H9 (cell line): ENCODE results near the gene ARHGAP27. TPM values are rescaled to one million over a fixed set of nuclear protein-coding genes. Genes with fewer than 3 reads are reported as not detected.
A peak's percentile ranks its signal among the peaks of the same experiment; 100 is the strongest.

ENCODE experiments used
- DNase-seq: peaks from one replicate; pipeline ENCODE4 v3.0.0-alpha.2; 2017
- H2AFZ ChIP-seq: one replicate; pipeline ENCODE4 v1.6.1; 2013; ENCODE audit warnings: mild to moderate bottlenecking, low read length, control low read depth, moderate library complexity
- H2AK5ac ChIP-seq: 2 replicates; pipeline ENCODE4 v1.6.1; 2013; ENCODE audit warnings: low read length, control low read depth, mixed read lengths; ENCODE audit not compliant: insufficient read length
- H2BK120ac ChIP-seq: one replicate; pipeline ENCODE4 v1.6.1; 2013; ENCODE audit warnings: low read depth, mild to moderate bottlenecking, low read length, control low read depth, inconsistent platforms; ENCODE audit not compliant: poor library complexity, severe bottlenecking
- H2BK12ac ChIP-seq: 2 replicates; pipeline ENCODE4 v1.6.1; 2013; ENCODE audit warnings: low read length, control low read depth, mixed read lengths, low read depth; ENCODE audit not compliant: insufficient read length
- H2BK15ac ChIP-seq: 2 replicates; pipeline ENCODE4 v1.6.1; 2013; ENCODE audit warnings: low read depth, low read length, control low read depth
- H2BK20ac ChIP-seq: one replicate; pipeline ENCODE4 v1.6.1; 2013; ENCODE audit warnings: low read depth, mild to moderate bottlenecking, low read length, control low read depth, inconsistent platforms; ENCODE audit not compliant: poor library complexity, severe bottlenecking
- H2BK5ac ChIP-seq: 2 replicates; pipeline ENCODE4 v1.6.1; 2013; ENCODE audit warnings: low read length, control low read depth, mixed read lengths; ENCODE audit not compliant: insufficient read length
- H3K14ac ChIP-seq: 2 replicates; pipeline ENCODE4 v1.6.1; 2013; ENCODE audit warnings: low read length, control low read depth; ENCODE audit not compliant: insufficient read depth
- H3K18ac ChIP-seq: 2 replicates; pipeline ENCODE4 v1.6.1; 2013; ENCODE audit warnings: low read depth, mild to moderate bottlenecking, mixed read lengths, low read length, control low read depth; ENCODE audit not compliant: insufficient read length
- H3K23ac ChIP-seq: 2 replicates; pipeline ENCODE4 v1.6.1; 2013; ENCODE audit warnings: low read length, control low read depth, mixed read lengths, low read depth; ENCODE audit not compliant: insufficient read length
- H3K23me2 ChIP-seq: 2 replicates; pipeline ENCODE4 v1.6.1; 2013; ENCODE audit warnings: low read depth, mild to moderate bottlenecking, mixed read lengths, low read length, control low read depth; ENCODE audit not compliant: insufficient read length, poor library complexity, severe bottlenecking
- H3K27ac ChIP-seq: 2 replicates; pipeline ENCODE4 v1.5.1; 2013; ENCODE audit warnings: low read length, control low read depth, mixed read lengths, low read depth; ENCODE audit not compliant: insufficient read length
- H3K27me3 ChIP-seq: 2 replicates; pipeline ENCODE4 v1.6.1; 2013; ENCODE audit warnings: low read length, control low read depth, inconsistent platforms; ENCODE audit not compliant: insufficient read depth
- H3K4ac ChIP-seq: 2 replicates; pipeline ENCODE4 v1.6.1; 2013; ENCODE audit warnings: low read depth, mild to moderate bottlenecking, control low read depth, inconsistent platforms, low read length, moderate library complexity
- H3K4me1 ChIP-seq: 2 replicates; pipeline ENCODE4 v1.6.1; 2013; ENCODE audit warnings: low read length, control low read depth, inconsistent platforms; ENCODE audit not compliant: insufficient read depth
- H3K4me2 ChIP-seq: 2 replicates; pipeline ENCODE4 v1.6.1; 2013; ENCODE audit warnings: low read length, control low read depth, mixed read lengths; ENCODE audit not compliant: insufficient read length, insufficient read depth
- H3K56ac ChIP-seq: 2 replicates; pipeline ENCODE4 v1.6.1; 2013; ENCODE audit warnings: low read depth, mild to moderate bottlenecking, mixed read lengths, low read length, control low read depth; ENCODE audit not compliant: insufficient read length
- H3K79me1 ChIP-seq: 2 replicates; pipeline ENCODE4 v1.6.1; 2013; ENCODE audit warnings: low read depth, mild to moderate bottlenecking, moderate library complexity, low read length, control low read depth, inconsistent platforms; ENCODE audit not compliant: insufficient read depth, poor library complexity, severe bottlenecking
- H3K79me2 ChIP-seq: 2 replicates; pipeline ENCODE4 v1.6.1; 2013; ENCODE audit warnings: low read length, control low read depth, inconsistent platforms; ENCODE audit not compliant: insufficient read depth
- H3K9ac ChIP-seq: 2 replicates; pipeline ENCODE4 v1.6.1; 2013; ENCODE audit warnings: low read length, control low read depth, mixed read lengths; ENCODE audit not compliant: insufficient read length; ENCODE audit errors: extremely low read depth
- H3K9me3 ChIP-seq: one replicate; pipeline ENCODE4 v1.6.1; 2013; ENCODE audit warnings: low read depth, low read length, inconsistent platforms; ENCODE audit not compliant: control insufficient read depth
- H3T11ph ChIP-seq: one replicate; pipeline ENCODE4 v1.6.1; 2013; ENCODE audit warnings: mild to moderate bottlenecking, low read length, control low read depth, inconsistent platforms
- H4K20me1 ChIP-seq: one replicate; pipeline ENCODE4 v1.6.1; 2013; ENCODE audit not compliant: control insufficient read depth, insufficient read length, insufficient read depth
- H4K5ac ChIP-seq: 2 replicates; pipeline ENCODE4 v1.6.1; 2013; ENCODE audit warnings: low read depth, mild to moderate bottlenecking, mixed read lengths, low read length, control low read depth; ENCODE audit not compliant: insufficient read length
- H4K8ac ChIP-seq: replicated peaks from 2 replicates; pipeline ENCODE4 v1.6.1; 2013; ENCODE audit warnings: low read length, control low read depth, mixed read lengths, low read depth; ENCODE audit not compliant: insufficient read length
- H4K91ac ChIP-seq: 2 replicates; pipeline ENCODE4 v1.6.1; 2013; ENCODE audit warnings: low read depth, mild to moderate bottlenecking, moderate library complexity, mixed read lengths, low read length, control low read depth; ENCODE audit not compliant: insufficient read length
- H3K27ac Mint-ChIP-seq, 3 experiments: 2 replicates in 2 of 3; 3 replicates in 1 of 3; pipeline ENCODE4 v1.8.0; 2020 to 2021; ENCODE audit warnings: mixed read lengths in 3 of 3, mild to moderate bottlenecking in 1 of 3, moderate library complexity in 1 of 3
- H3K27me3 Mint-ChIP-seq: 2 replicates; pipeline ENCODE4 v1.8.0; 2021; ENCODE audit warnings: low read depth, mild to moderate bottlenecking, moderate library complexity, mixed read lengths
- H3K36me3 Mint-ChIP-seq, 3 experiments: 2 replicates in 2 of 3; 3 replicates in 1 of 3; pipeline ENCODE4 v1.8.0; 2020 to 2021; ENCODE audit warnings: low read depth in 3 of 3, mixed read lengths in 3 of 3; ENCODE audit not compliant: insufficient read depth in 1 of 3
- H3K4me1 Mint-ChIP-seq, 2 experiments: 2 replicates each; pipeline ENCODE4 v1.8.0; 2020; ENCODE audit warnings: mixed read lengths in 2 of 2
- H3K4me3 Mint-ChIP-seq, 2 experiments: 2 replicates in 1 of 2; 3 replicates in 1 of 2; pipeline ENCODE4 v1.8.0; 2020 to 2021; ENCODE audit warnings: mild to moderate bottlenecking in 2 of 2, mixed read lengths in 2 of 2, moderate library complexity in 1 of 2
- H3K9me3 Mint-ChIP-seq, 2 experiments: 2 replicates in 1 of 2; 3 replicates in 1 of 2; pipeline ENCODE4 v1.8.0; 2020; ENCODE audit warnings: mild to moderate bottlenecking in 2 of 2, mixed read lengths in 2 of 2, moderate library complexity in 1 of 2
- WGBS: extraction: QIAGEN DNeasy Blood & Tissue Kit; methylation state at CpG from one replicate; pipeline ENCODE4 v1.1.7; 2013; ENCODE audit warnings: missing lambda C conversion rate, low lambda C conversion rate, mixed read lengths; ENCODE audit not compliant: insufficient read length; ENCODE audit errors: extremely low coverage; 5-methylcytosine and 5-hydroxymethylcytosine counted together
- total RNA-seq: library from RNA; stranded (reverse); gene quantifications from 2 replicates; pipeline ENCODE4 v1.2.1, GENCODE V29; 2021
- TF ChIP-seq, protein P1 (sequence below): fragments of 200-600 bp; sonication (generic); conservative IDR thresholded peaks from 3 replicates; pipeline ENCODE4 v1.8.0; 2021; ENCODE audit warnings: antibody characterized with exemption, mild to moderate bottlenecking

The ARHGAP27 gene
- total RNA-seq, 1 experiment from 2014 or later: 9.9 TPM

DNA sequence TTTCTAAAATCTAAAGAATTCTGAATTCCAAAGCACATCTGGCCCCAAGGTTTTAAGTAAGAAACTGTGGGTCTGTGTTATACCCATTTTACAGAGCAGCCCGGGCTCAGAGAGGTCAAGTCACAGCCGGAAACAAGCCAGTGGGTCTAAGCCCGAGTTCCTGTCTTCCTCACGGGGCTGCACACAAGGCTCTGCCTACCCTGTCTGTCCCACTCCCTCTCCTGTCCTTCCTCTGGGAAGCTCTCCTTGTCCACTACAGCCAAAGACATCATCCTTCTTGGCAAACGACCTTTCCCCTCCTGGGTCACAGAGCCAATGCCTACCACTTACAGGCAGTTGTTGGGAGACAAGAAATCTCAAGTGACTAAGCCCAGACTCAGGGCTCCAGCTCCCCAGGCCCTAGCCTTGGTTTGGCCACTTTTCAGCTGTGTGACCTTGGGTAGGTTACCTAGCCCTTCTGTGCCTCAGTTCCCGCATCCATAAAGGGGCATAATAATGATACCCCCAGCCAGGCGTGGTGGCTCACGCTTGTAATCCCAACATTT, 60.3 kb downstream of the ARHGAP27 start:
- no peak overlapping the region for H2BK20ac ChIP-seq
- H2BK5ac ChIP-seq: no peak overlapping the region
- peak overlapping the region; percentile 1 for H2BK12ac ChIP-seq
- no peak overlapping the region for H2AK5ac ChIP-seq
- WGBS: no CpG with 5 or more reads among the region's 8 CpGs
- Mint-ChIP-seq H3K27me3 (no peaks in the 10 kb centered on the region; the same call in 1 of the 2 replicates), H3K4me3 (peak overlapping the region; percentile 13 to 68; a peak in 2 of 5 replicates), H3K4me1 (peaks cover 40 to 46% of the 10 kb centered on the region in 2 experiments), H3K27ac (peak overlapping the region; percentile 84 to 99 (median 98); a peak in 5 of 7 replicates), H3K36me3 (no peaks in the 10 kb centered on the region), H3K9me3 (no peaks in the 10 kb centered on the region)
- H2BK120ac ChIP-seq: no peak overlapping the region
- TF ChIP-seq, protein P1, sequence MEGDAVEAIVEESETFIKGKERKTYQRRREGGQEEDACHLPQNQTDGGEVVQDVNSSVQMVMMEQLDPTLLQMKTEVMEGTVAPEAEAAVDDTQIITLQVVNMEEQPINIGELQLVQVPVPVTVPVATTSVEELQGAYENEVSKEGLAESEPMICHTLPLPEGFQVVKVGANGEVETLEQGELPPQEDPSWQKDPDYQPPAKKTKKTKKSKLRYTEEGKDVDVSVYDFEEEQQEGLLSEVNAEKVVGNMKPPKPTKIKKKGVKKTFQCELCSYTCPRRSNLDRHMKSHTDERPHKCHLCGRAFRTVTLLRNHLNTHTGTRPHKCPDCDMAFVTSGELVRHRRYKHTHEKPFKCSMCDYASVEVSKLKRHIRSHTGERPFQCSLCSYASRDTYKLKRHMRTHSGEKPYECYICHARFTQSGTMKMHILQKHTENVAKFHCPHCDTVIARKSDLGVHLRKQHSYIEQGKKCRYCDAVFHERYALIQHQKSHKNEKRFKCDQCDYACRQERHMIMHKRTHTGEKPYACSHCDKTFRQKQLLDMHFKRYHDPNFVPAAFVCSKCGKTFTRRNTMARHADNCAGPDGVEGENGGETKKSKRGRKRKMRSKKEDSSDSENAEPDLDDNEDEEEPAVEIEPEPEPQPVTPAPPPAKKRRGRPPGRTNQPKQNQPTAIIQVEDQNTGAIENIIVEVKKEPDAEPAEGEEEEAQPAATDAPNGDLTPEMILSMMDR: no peak
- no peak overlapping the region for H3K4me2 ChIP-seq
- H4K91ac ChIP-seq: peak overlapping the region; percentile 11
- peak; percentile 40 for DNase-seq
- no peaks in the 10 kb centered on the region for H3K27me3 ChIP-seq
- H4K5ac ChIP-seq: no peak overlapping the region
- peaks cover 3% of the 10 kb centered on the region for H3K23me2 ChIP-seq
- H3K27ac ChIP-seq: peak overlapping the region; percentile 93
- H3K56ac ChIP-seq: no peak overlapping the region
- H3T11ph ChIP-seq: no peak overlapping the region
- peak overlapping the region; percentile 72; the same call in 1 of the 2 replicates for H3K14ac ChIP-seq
- H3K79me1 ChIP-seq: no peaks in the 10 kb centered on the region
- no peaks in the 10 kb centered on the region for H4K20me1 ChIP-seq
- no peak overlapping the region for H2AFZ ChIP-seq
- no peak overlapping the region for H2BK15ac ChIP-seq
- no peak overlapping the region for H3K9ac ChIP-seq
- H3K79me2 ChIP-seq: no peaks in the 10 kb centered on the region
- H3K9me3 ChIP-seq: no peaks in the 10 kb centered on the region
- H3K23ac ChIP-seq: no peak overlapping the region
- no peak overlapping the region for H3K4ac ChIP-seq
- peak overlapping the region; percentile 3 for H3K18ac ChIP-seq
- H3K4me1 ChIP-seq: peaks cover 14% of the 10 kb centered on the region; the same call in 1 of the 2 replicates
- no peak overlapping the region for H4K8ac ChIP-seq
